Body of pancreas (tissue), 4 donors: Measurements from ENCODE around the gene NUP210L. TPM values are rescaled to one million over a fixed set of nuclear protein-coding genes. Genes with fewer than 3 reads are reported as not detected.

Source experiments
- ATAC-seq: fragments of 150-250 bp; one replicate; pipeline ENCODE4 v1.9.1; 2016
- DNase-seq, 4 donors: peaks; one replicate each; pipeline ENCODE4 v3.0.0-alpha.2; 2019
- H3K27ac ChIP-seq, 4 donors: fragments of 200-600 bp; sonication (generic); 1 replicate in 3 of 4; 2 replicates in 1 of 4; pipeline versions ENCODE4 v1.5.1 to v1.6.1; 2016 to 2019; ENCODE audit warnings: mild to moderate bottlenecking in 1 of 4, mixed read lengths in 1 of 4, moderate library complexity in 1 of 4
- H3K27me3 ChIP-seq, 2 donors: fragments of 200-600 bp; sonication (generic); one replicate each; pipeline ENCODE4 v1.6.0; 2016; ENCODE audit warnings: mild to moderate bottlenecking in 1 of 2
- H3K36me3 ChIP-seq, 2 donors: fragments of 200-600 bp; sonication (generic); replicated peaks in 1 of 2; 2 replicates each; pipeline ENCODE4 v1.5.1; 2016; ENCODE audit warnings: low read depth in 2 of 2; ENCODE audit not compliant: insufficient read depth in 1 of 2
- H3K4me1 ChIP-seq: fragments of 200-600 bp; sonication (generic); one replicate; pipeline ENCODE4 v1.6.0; 2016
- H3K4me3 ChIP-seq, 2 donors: fragments of 200-600 bp; sonication (generic); 1 replicate in 1 of 2; 2 replicates in 1 of 2; pipeline ENCODE4 v1.5.1; 2016 to 2019
- H3K9me3 ChIP-seq, 3 donors: fragments of 200-600 bp; sonication (generic); 1 replicate in 2 of 3; 2 replicates in 1 of 3; pipeline ENCODE4 v1.5.1; 2016
- POLR2A ChIP-seq, 3 donors: fragments of 450-650 bp; IDR thresholded peaks; one replicate each; pipeline ENCODE4 v1.6.1; 2016; ENCODE audit warnings: antibody characterized with exemption in 3 of 3, mild to moderate bottlenecking in 2 of 3
- WGBS, 2 donors: methylation state at CpG; one replicate each; pipeline ENCODE4 v1.1.5; 2017; 5-methylcytosine and 5-hydroxymethylcytosine counted together
- intact Hi-C: fragments of 100-400 bp; cut with DNase I; formaldehyde crosslinking; loops from one replicate; pipeline ENCODE4 v1.15.1; 2023
- total RNA-seq, 2 donors: library from RNA; depleted of rRNA; stranded (reverse); fragments of >200 nt; gene quantifications; one replicate each; pipeline ENCODE4 v1.1.0, GENCODE V29; 2016
- TF ChIP-seq, protein P1 (sequence below), 7 experiments: fragments of 450-650 bp in 4 of 7; fragments of 200-600 bp in 3 of 7; sonication (generic) in 3 of 7; IDR thresholded peaks; one replicate each; pipeline ENCODE4 v1.5.1; 2016 to 2019; ENCODE audit warnings: antibody characterized with exemption in 7 of 7

NUP210L gene
- total RNA-seq, 2 donors from 2014 or later: not detected

GRCh38 chr1:153991806-153992205 is 163.1 kb downstream of the NUP210L start:
- Histone ChIP-seq H3K9me3 (no peaks in the 10 kb centered on the region), H3K36me3 (peaks cover 0 to 6% of the 10 kb centered on the region in 2 donors), H3K27ac (peak overlapping the region in 3 of 4 donors; percentile 91 to 95 (median 95)), H3K4me3 (peak overlapping the region in 1 of 2 donors; percentile 63), H3K27me3 (no peaks in the 10 kb centered on the region), H3K4me1 (peaks cover 33% of the 10 kb centered on the region)
- TF ChIP-seq, protein P1, sequence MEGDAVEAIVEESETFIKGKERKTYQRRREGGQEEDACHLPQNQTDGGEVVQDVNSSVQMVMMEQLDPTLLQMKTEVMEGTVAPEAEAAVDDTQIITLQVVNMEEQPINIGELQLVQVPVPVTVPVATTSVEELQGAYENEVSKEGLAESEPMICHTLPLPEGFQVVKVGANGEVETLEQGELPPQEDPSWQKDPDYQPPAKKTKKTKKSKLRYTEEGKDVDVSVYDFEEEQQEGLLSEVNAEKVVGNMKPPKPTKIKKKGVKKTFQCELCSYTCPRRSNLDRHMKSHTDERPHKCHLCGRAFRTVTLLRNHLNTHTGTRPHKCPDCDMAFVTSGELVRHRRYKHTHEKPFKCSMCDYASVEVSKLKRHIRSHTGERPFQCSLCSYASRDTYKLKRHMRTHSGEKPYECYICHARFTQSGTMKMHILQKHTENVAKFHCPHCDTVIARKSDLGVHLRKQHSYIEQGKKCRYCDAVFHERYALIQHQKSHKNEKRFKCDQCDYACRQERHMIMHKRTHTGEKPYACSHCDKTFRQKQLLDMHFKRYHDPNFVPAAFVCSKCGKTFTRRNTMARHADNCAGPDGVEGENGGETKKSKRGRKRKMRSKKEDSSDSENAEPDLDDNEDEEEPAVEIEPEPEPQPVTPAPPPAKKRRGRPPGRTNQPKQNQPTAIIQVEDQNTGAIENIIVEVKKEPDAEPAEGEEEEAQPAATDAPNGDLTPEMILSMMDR (IDR thresholded peaks at IDR 0.05): no peak
- no peak for TF ChIP-seq POLR2A (IDR thresholded peaks at IDR 0.05)
- DNase-seq (no peak), ATAC-seq (no peak)
- intact Hi-C loops: no loop called here
- 76 to 82% methylated on average over 2 of the region's 2 CpGs for WGBS, 2 donors

DNA sequence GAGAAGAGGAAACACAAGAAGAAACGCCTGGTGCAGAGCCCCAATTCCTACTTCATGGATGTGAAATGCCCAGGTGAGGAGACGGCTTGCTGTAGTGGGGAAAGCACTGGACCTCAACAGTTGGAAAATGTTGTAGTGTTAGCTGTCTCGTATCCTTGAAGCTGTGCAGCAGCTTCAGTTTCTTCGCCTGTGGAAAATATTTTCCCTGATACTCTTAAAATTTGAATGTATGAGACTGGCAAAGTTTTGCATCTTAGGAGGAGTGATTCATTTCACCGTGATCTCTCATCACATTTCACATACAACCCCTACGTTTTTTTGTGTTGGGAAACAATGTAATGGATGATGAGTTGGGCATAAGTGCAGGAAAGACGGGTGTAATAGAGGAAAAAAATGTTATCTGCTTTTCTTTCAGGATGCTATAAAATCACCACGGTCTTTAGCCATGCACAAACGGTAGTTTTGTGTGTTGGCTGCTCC is 163.7 kb downstream of the NUP210L start:
- Histone ChIP-seq H3K9me3 (no peaks in the 10 kb centered on the region), H3K36me3 (peaks cover 0 to 6% of the 10 kb centered on the region in 2 donors), H3K27ac (peak overlapping the region; percentile 91 to 95 (median 94)), H3K4me1 (peaks cover 38% of the 10 kb centered on the region), H3K27me3 (no peaks in the 10 kb centered on the region), H3K4me3 (peak overlapping the region; percentile 63 to 72)
- WGBS, 2 donors: 4 to 5% methylated on average over 9 of the region's 9 CpGs
- TF ChIP-seq, protein P1 (IDR thresholded peaks at IDR 0.05): no peak
- TF ChIP-seq POLR2A (IDR thresholded peaks at IDR 0.05): no peak
- DNase-seq (no peak), ATAC-seq (no peak)
- intact Hi-C loops: no loop called here

GRCh38 chr1:153990468-153991150 is 164.3 kb downstream of the NUP210L start, which contains the start of gene RPS27:
RPS27 (plus strand) TSS chr1:153990762; CDS start chr1:153990797, 35 bp downstream.
- 0 to 1% methylated on average over 10 to 36 of the region's 36 CpGs for WGBS, 2 donors
- Histone ChIP-seq H3K27me3 (no peaks in the 10 kb centered on the region), H3K4me1 (peaks cover 38% of the 10 kb centered on the region), H3K4me3 (peak within 1 kb of the TSS; percentile 63 to 72), H3K36me3 (peaks cover 0 to 6% of the 10 kb centered on the region in 2 donors), H3K9me3 (no peaks in the 10 kb centered on the region), H3K27ac (peak within 1 kb of the TSS; percentile 91 to 95 (median 94))
- ATAC-seq: peak; percentile 84
- peak; percentile 93 to 98 (median 95) for DNase-seq
- intact Hi-C loops: no loop called here
- peak; percentile 94 to 99 (median 99) for TF ChIP-seq POLR2A (IDR thresholded peaks at IDR 0.05)
- TF ChIP-seq, protein P1 (IDR thresholded peaks at IDR 0.05): peak in 1 of 7 experiments; percentile 19

GRCh38 chr1:153987621-153988020 is 167.3 kb downstream of the NUP210L start:
- DNase-seq (no peak), ATAC-seq (no peak)
- H3K4me3 ChIP-seq: no peak overlapping the region
- H3K27me3 ChIP-seq: no peaks in the 10 kb centered on the region
- intact Hi-C loops: no loop called here
- 75 to 80% methylated on average over 6 to 8 of the region's 8 CpGs for WGBS, 2 donors
- no peaks in the 10 kb centered on the region for H3K9me3 ChIP-seq
- H3K4me1 ChIP-seq: peaks cover 44% of the 10 kb centered on the region
- H3K27ac ChIP-seq: peak overlapping the region in 1 of 4 donors; percentile 93
- TF ChIP-seq, protein P1 (IDR thresholded peaks at IDR 0.05): no peak
- no peaks in the 10 kb centered on the region for H3K36me3 ChIP-seq
